SJSA1 (cell line): ENCODE data around the gene HMGCL. TPM values are rescaled to one million over a fixed set of nuclear protein-coding genes. Genes with fewer than 3 reads are reported as not detected.
"Not testable (repeated sequence)": the region's sequence is repeated elsewhere in the genome, so short reads cannot be mapped to it uniquely, and the experiment has no call there.

Experiments used
- DNase-seq, 2 experiments: peaks; one replicate each; pipeline ENCODE4 v3.0.0-alpha.2; 2015 to 2020; ENCODE audit warnings: low spot score in 2 of 2, low read depth in 1 of 2
- H3K27ac ChIP-seq: fragments of 250-450 bp; sonication (Bioruptor Pico); 2 replicates; pipeline ENCODE4 v1.5.1; 2020; ENCODE audit warnings: mild to moderate bottlenecking, moderate library complexity
- H3K27me3 ChIP-seq: fragments of 250-450 bp; sonication (Bioruptor Pico); replicated peaks from 2 replicates; pipeline ENCODE4 v1.5.1; 2020; ENCODE audit warnings: mild to moderate bottlenecking, moderate library complexity
- H3K36me3 ChIP-seq: fragments of 250-450 bp; sonication (Bioruptor Pico); 2 replicates; pipeline ENCODE4 v1.5.1; 2020; ENCODE audit warnings: mild to moderate bottlenecking
- H3K4me1 ChIP-seq: fragments of 250-450 bp; sonication (Bioruptor Pico); replicated peaks from 2 replicates; pipeline ENCODE4 v1.6.1; 2021; ENCODE audit warnings: mild to moderate bottlenecking
- H3K4me3 ChIP-seq: fragments of 250-450 bp; sonication (Bioruptor Pico); 2 replicates; pipeline ENCODE4 v1.5.1; 2020; ENCODE audit warnings: mild to moderate bottlenecking
- H3K9me3 ChIP-seq: fragments of 250-450 bp; sonication (Bioruptor Pico); replicated peaks from 2 replicates; pipeline ENCODE4 v1.5.1; 2020; ENCODE audit warnings: mild to moderate bottlenecking
- total RNA-seq: library from RNA; depleted of rRNA; stranded (reverse); fragments of >200 nt; shearing (Covaris generic); gene quantifications from 2 replicates; pipeline ENCODE4 v1.2.3, GENCODE V29; 2014

The HMGCL gene
- total RNA-seq, 1 experiment from 2014 or later = 35.9 TPM

DNA sequence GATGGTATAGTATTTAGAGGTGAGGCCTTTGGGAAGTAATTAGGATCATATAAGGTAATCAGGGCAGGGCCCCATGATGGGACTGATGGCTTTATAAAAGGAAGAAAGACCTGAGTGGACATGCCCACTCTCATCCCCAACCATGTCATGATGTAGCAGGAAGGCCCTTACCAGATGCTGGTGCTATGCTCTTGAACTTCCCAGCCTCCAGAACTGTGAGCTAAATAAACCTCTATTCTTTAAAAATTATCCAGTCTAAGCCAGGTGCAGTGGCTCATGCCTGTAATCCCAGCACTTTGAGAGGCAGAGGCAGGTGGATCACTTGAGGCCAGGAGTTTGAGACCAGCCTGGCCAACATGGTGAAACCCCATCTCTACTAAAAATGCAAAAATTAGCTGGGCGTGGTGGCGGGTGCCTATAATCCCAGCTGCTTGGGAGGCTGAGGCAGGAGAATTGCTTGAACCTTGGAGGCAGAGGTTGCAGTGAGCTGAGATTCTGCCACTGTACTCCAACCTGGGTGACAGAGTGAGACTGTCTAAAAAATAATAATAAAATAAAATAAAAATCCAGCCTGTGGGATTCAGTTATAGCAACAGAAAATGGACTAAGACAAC lies 22.4 kb upstream of the HMGCL start:
- H3K27me3 ChIP-seq, H3K9me3 ChIP-seq, H3K27ac ChIP-seq, H3K4me1 ChIP-seq, H3K4me3 ChIP-seq, DNase-seq, H3K36me3 ChIP-seq: not testable (repeated sequence)

GRCh38 chr1:23845163-23845562 lies 19.9 kb upstream of the HMGCL start:
- H3K4me1 ChIP-seq = no peaks in the 10 kb centered on the region
- no peak for DNase-seq
- peaks cover 5% of the 10 kb centered on the region; the same call in 1 of the 2 replicates for H3K27me3 ChIP-seq
- H3K27ac ChIP-seq = no peak overlapping the region
- no peaks in the 10 kb centered on the region for H3K9me3 ChIP-seq
- H3K36me3 ChIP-seq = no peaks in the 10 kb centered on the region
- H3K4me3 ChIP-seq = no peak overlapping the region

DNA sequence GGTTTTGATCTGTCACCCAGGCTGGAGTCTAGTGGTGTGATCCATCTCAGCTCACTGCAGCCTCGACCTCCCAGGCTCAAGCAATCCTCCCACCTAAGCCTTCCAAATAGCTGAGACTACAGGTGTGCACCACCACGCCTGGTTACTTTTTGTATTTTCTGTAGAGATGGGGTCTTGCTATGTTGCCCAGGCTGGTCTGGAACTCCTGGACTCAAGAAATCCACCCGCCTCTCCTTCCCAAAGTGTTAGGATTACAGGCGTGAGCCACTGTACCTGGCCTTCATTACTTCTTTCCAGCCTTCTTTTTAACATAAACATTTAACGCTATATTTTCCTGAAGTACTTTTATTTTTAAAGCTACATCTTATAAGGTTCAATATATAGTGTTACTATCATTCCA lies 18.4 kb upstream of the HMGCL start:
- no peak overlapping the region for H3K4me3 ChIP-seq
- no peaks in the 10 kb centered on the region for H3K36me3 ChIP-seq
- H3K27ac ChIP-seq = no peak overlapping the region
- no peaks in the 10 kb centered on the region for H3K9me3 ChIP-seq
- H3K27me3 ChIP-seq = peaks cover 5% of the 10 kb centered on the region; the same call in 1 of the 2 replicates
- DNase-seq = no peak
- no peaks in the 10 kb centered on the region for H3K4me1 ChIP-seq

DNA sequence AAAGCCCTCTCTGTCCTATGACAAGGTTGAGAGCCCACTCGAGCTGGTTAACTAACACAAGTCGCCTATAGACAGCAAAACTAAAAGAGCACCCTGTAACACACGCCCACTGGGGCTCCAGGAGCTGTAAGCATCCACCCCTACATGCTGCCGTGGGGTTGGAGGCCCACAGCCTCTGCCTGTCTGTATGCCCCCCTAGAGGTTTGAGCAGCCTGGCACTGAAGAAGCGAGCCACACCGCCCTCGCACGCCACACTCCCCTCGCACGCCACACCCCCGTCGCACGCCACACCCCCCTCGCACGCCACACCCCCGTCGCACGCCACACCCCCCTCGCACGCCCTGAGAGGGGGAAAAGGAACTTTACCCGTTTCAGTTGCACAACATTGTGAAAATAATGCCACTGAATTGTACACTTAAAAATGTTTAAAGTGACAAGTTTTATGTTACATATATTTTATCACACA lies 13.2 kb upstream of the HMGCL start:
- Histone ChIP-seq H3K27me3 (peaks cover 11% of the 10 kb centered on the region), H3K27ac (no peak overlapping the region), H3K4me3 (no peak overlapping the region), H3K9me3 (no peaks in the 10 kb centered on the region), H3K36me3 (no peaks in the 10 kb centered on the region), H3K4me1 (peaks cover 6% of the 10 kb centered on the region)
- peak; percentile 52 to 71 for DNase-seq

DNA sequence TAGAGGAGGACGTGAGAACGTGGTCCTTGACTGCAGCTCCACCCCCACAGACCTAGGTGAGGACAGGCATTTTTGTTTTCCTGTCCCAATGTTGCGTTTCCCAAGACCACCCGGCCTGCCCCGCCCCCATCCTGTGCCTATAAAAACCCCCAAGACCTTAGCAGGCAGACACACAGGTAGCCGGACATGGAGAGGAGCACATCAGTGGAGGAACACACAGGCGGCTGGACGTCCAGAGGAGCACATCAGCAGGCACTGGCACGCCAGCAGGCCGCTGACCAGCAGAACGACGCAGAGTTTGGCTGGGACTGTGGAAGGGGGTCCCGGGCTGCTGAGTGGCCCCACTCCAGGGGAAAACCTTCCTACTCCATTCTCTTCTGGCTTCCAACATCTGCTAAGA lies 12.7 kb upstream of the HMGCL start:
- H3K4me1 ChIP-seq = peaks cover 6% of the 10 kb centered on the region
- no peaks in the 10 kb centered on the region for H3K36me3 ChIP-seq
- peaks cover 11% of the 10 kb centered on the region for H3K27me3 ChIP-seq
- H3K9me3 ChIP-seq = no peaks in the 10 kb centered on the region
- H3K27ac ChIP-seq = no peak overlapping the region
- DNase-seq = no peak
- no peak overlapping the region for H3K4me3 ChIP-seq

- Histone ChIP-seq H3K27ac (no peak overlapping the region), H3K4me1 (peaks cover 6% of the 10 kb centered on the region), H3K27me3 (peaks cover 6% of the 10 kb centered on the region), H3K36me3 (no peaks in the 10 kb centered on the region), H3K9me3 (no peaks in the 10 kb centered on the region), H3K4me3 (no peak overlapping the region)
- no peak for DNase-seq
These were observed 10.8 kb upstream of the HMGCL start for GRCh38 chr1:23836037-23836436.

DNA sequence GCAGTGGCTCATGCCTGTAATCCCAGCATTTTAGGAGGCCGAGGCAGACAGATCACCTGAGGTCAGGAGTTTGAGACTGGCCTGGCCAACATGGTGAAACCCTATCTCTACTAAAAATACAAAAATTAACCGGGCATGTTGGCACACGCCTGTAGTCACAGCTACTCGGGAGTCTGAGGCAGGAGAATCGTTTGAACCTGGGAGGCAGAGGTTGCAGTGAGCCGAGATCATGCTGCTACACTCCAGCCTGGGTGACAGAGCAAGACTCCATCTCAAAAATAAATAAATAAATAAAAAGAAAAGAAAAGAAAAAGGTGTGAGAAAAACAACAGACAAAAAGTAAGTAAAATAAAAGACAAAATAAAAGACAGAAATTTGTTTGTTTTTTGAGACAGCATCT lies 8.9 kb upstream of the HMGCL start:
- H3K9me3 ChIP-seq, DNase-seq, H3K36me3 ChIP-seq: not testable (repeated sequence)

DNA sequence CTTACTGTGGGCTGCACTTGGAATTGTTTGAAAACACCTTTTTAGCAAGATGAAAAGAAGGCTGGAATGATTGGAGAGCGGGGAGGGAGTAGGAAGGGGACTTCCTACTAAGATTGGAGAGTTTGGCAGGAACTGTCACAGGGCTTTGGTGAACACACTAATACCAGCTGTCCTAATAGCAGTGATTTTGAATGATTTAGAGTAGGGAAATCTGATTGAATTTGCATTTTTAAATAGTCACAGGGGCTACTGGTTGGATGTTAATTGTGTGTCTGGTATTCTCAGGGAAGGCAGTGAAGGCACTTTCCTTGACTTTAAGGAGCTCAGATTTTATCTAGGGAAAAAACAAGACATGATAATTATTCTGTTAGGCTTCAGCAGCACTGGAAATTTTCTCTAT lies 2.5 kb upstream of the HMGCL start:
- Histone ChIP-seq H3K27ac (no peak overlapping the region), H3K4me3 (no peak overlapping the region), H3K36me3 (peaks cover 10% of the 10 kb centered on the region), H3K9me3 (no peaks in the 10 kb centered on the region), H3K4me1 (peaks cover 10% of the 10 kb centered on the region), H3K27me3 (no peaks in the 10 kb centered on the region)
- DNase-seq = no peak

More for the DNA sequence above, 8.9 kb upstream of the HMGCL start:
- not testable (repeated sequence) for H3K27me3 ChIP-seq, H3K27ac ChIP-seq, H3K4me1 ChIP-seq, H3K4me3 ChIP-seq

- H3K4me3 ChIP-seq, H3K27me3 ChIP-seq, DNase-seq, H3K27ac ChIP-seq, H3K9me3 ChIP-seq, H3K4me1 ChIP-seq: not testable (repeated sequence)
- H3K36me3 ChIP-seq = peaks cover 10% of the 10 kb centered on the region
These were observed 1.4 kb upstream of the HMGCL start for GRCh38 chr1:23826590-23826989.

GRCh38 chr1:23825762-23826522 lies 713 bp upstream of the HMGCL start:
- Histone ChIP-seq H3K4me1 (peaks cover 10% of the 10 kb centered on the region), H3K27me3 (no peaks in the 10 kb centered on the region), H3K27ac (no peak overlapping the region), H3K36me3 (peaks cover 10% of the 10 kb centered on the region), H3K4me3 (peak overlapping the region; percentile 92), H3K9me3 (no peaks in the 10 kb centered on the region)
- DNase-seq = no peak

DNA sequence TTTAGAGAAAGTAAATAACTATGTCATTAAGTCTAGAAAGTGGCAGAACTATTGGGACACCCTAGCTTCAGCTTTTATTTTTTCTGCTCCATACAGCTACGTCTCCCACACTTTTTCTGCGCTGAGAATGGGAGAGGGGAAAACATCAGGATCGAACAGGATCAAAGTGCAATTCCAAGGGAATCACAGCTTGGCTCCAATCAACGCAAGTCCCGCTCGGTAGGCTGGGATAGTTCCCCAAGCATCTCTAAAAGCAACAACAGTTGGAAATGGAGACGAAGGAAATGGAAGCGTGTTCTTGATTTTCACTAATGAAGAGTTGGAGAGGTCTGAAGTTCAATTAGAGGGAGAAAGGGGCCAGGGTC lies 536 bp downstream of the HMGCL start:
- peak overlapping the region; percentile 92 for H3K4me3 ChIP-seq
- H3K36me3 ChIP-seq = peaks cover 10% of the 10 kb centered on the region
- H3K4me1 ChIP-seq = peaks cover 10% of the 10 kb centered on the region
- no peak for DNase-seq
- H3K27me3 ChIP-seq = no peaks in the 10 kb centered on the region
- no peaks in the 10 kb centered on the region for H3K9me3 ChIP-seq
- H3K27ac ChIP-seq = peak overlapping the region; percentile 86

- Histone ChIP-seq H3K4me1 (peaks cover 10% of the 10 kb centered on the region), H3K4me3 (no peak overlapping the region), H3K36me3 (peaks cover 10% of the 10 kb centered on the region), H3K9me3 (no peaks in the 10 kb centered on the region), H3K27me3 (no peaks in the 10 kb centered on the region), H3K27ac (no peak overlapping the region)
- DNase-seq = no peak
These were observed 1.5 kb downstream of the HMGCL start for GRCh38 chr1:23823767-23824166.

GRCh38 chr1:23817633-23818032 lies 7.6 kb downstream of the HMGCL start:
- peaks cover 21% of the 10 kb centered on the region for H3K36me3 ChIP-seq
- H3K27ac ChIP-seq = no peak overlapping the region
- no peaks in the 10 kb centered on the region for H3K9me3 ChIP-seq
- DNase-seq = no peak
- no peaks in the 10 kb centered on the region for H3K27me3 ChIP-seq
- no peak overlapping the region for H3K4me3 ChIP-seq
- H3K4me1 ChIP-seq = no peaks in the 10 kb centered on the region

DNA sequence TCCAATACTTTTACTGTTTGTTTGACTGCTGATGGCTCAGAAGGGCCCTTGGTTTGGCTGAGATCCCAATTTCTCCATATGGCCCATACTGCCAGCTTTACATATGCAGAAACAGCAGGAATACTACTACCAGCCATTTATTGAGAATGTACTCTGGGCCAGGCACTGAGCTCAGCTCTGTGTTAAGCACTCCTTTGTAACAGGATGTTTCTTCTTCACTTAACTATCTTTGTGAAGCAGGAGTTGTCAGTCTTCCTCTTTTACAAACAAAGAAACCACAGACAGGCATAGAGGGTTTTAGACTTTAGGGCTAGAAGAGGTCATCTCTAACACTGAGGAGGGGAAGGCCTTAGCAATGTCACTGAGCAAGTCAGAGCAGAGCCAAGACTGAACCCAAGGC lies 8.3 kb downstream of the HMGCL start:
- DNase-seq = no peak
- no peak overlapping the region for H3K27ac ChIP-seq
- H3K4me1 ChIP-seq = no peaks in the 10 kb centered on the region
- no peaks in the 10 kb centered on the region for H3K27me3 ChIP-seq
- H3K4me3 ChIP-seq = no peak overlapping the region
- H3K9me3 ChIP-seq = no peaks in the 10 kb centered on the region
- peaks cover 21% of the 10 kb centered on the region for H3K36me3 ChIP-seq
